HEK293 (cell line): ENCODE data around the gene DHFR.

Source experiments
- CTCF ChIA-PET: fragments of 350-600 bp; formaldehyde crosslinking; extraction: SDS; loops from one replicate; lab custom pipeline; 2021; ENCODE audit warnings: antibody characterized with exemption; lab: Yijun Ruan, JAX
- POLR2A ChIA-PET: fragments of 300-600 bp; formaldehyde crosslinking; extraction: SDS; loops from one replicate; lab custom pipeline; 2020; ENCODE audit warnings: antibody characterized with exemption, inconsistent platforms; lab: Yijun Ruan, JAX
- H3K27ac ChIP-seq: fragments of 200-500 bp; sonication (Bioruptor generic); 2 replicates; pipeline ENCODE4 v1.5.1; 2014; ENCODE audit warnings: low read depth, low read length, control low read depth, inconsistent platforms; ENCODE audit errors: extremely low read depth
- H3K36me3 ChIP-seq, 2 experiments: fragments of 200-500 bp in 1 of 2; sonication (Bioruptor generic) in 1 of 2; 1 replicate in 1 of 2; 2 replicates in 1 of 2; pipeline ENCODE4 v1.5.1; 2014 to 2017; ENCODE audit warnings: inconsistent platforms in 2 of 2, low read length in 2 of 2; ENCODE audit not compliant: control insufficient read depth in 2 of 2, insufficient read depth in 1 of 2
- H3K4me1 ChIP-seq: fragments of 200-500 bp; sonication (Bioruptor generic); 2 replicates; pipeline ENCODE4 v1.5.1; 2014; ENCODE audit warnings: mild to moderate bottlenecking, low read length, inconsistent platforms; ENCODE audit not compliant: control insufficient read depth, insufficient read depth
- H3K4me3 ChIP-seq: 2 replicates; pipeline ENCODE4 v1.5.1; 2011; ENCODE audit warnings: low read depth, mild to moderate bottlenecking, control low read depth, low read length, moderate library complexity
- H3K9me3 ChIP-seq: fragments of 200-500 bp; sonication (Bioruptor generic); 2 replicates; pipeline ENCODE4 v1.5.1; 2014; ENCODE audit warnings: low read depth, low read length, inconsistent platforms; ENCODE audit not compliant: control insufficient read depth, insufficient read depth
- GLI2 ChIP-seq: fragments of 450-650 bp; formaldehyde crosslinking; IDR thresholded peaks from 2 replicates; pipeline ENCODE4; 2017; ENCODE audit warnings: missing biosample characterization, missing genetic modification characterization, low read depth, borderline replicate concordance
- KLF16 ChIP-seq: fragments of 450-650 bp; formaldehyde crosslinking; IDR thresholded peaks from 2 replicates; pipeline ENCODE4 v1.5.1; 2017; ENCODE audit warnings: missing biosample characterization, missing genetic modification characterization
- PRDM6 ChIP-seq: fragments of 450-650 bp; formaldehyde crosslinking; IDR thresholded peaks from 2 replicates; pipeline ENCODE4 v1.5.1; 2017; ENCODE audit warnings: missing biosample characterization, missing genetic modification characterization
- REPIN1 ChIP-seq: fragments of 450-650 bp; formaldehyde crosslinking; IDR thresholded peaks from 2 replicates; pipeline ENCODE4 v1.5.1; 2017; ENCODE audit warnings: missing biosample characterization, missing genetic modification characterization, low read depth
- ZBTB1 ChIP-seq: fragments of 450-650 bp; formaldehyde crosslinking; IDR thresholded peaks from 2 replicates; pipeline ENCODE4 v1.5.1; 2016; ENCODE audit warnings: missing biosample characterization, missing genetic modification characterization
- ZBTB17 ChIP-seq: fragments of 450-650 bp; formaldehyde crosslinking; IDR thresholded peaks from 2 replicates; pipeline ENCODE4 v1.5.1; 2016; ENCODE audit warnings: missing biosample characterization, missing genetic modification characterization
- ZBTB48 ChIP-seq: fragments of 450-650 bp; formaldehyde crosslinking; IDR thresholded peaks from 2 replicates; pipeline ENCODE4 v1.5.1; 2016; ENCODE audit warnings: missing biosample characterization, missing genetic modification characterization
- ZBTB6 ChIP-seq: fragments of 450-650 bp; formaldehyde crosslinking; IDR thresholded peaks from 2 replicates; pipeline ENCODE4 v1.5.1; 2017; ENCODE audit warnings: missing biosample characterization, missing genetic modification characterization
- ZFP37 ChIP-seq: fragments of 450-650 bp; formaldehyde crosslinking; IDR thresholded peaks from 2 replicates; pipeline ENCODE4 v1.5.1; 2016; ENCODE audit warnings: missing biosample characterization, missing genetic modification characterization
- ZFP69B ChIP-seq: fragments of 450-650 bp; formaldehyde crosslinking; IDR thresholded peaks from 2 replicates; pipeline ENCODE4 v1.5.1; 2016; ENCODE audit warnings: missing biosample characterization, missing genetic modification characterization
- ZNF2 ChIP-seq: fragments of 450-650 bp; formaldehyde crosslinking; IDR thresholded peaks from 2 replicates; pipeline ENCODE4 v1.5.1; 2016; ENCODE audit warnings: missing biosample characterization, missing genetic modification characterization
- ZNF221 ChIP-seq: fragments of 450-650 bp; formaldehyde crosslinking; IDR thresholded peaks from 2 replicates; pipeline ENCODE4 v1.5.1; 2017; ENCODE audit warnings: missing biosample characterization, missing genetic modification characterization, borderline replicate concordance
- ZNF341 ChIP-seq: fragments of 450-650 bp; formaldehyde crosslinking; IDR thresholded peaks from 2 replicates; pipeline ENCODE4; 2016; ENCODE audit warnings: low read depth, missing biosample characterization, missing genetic modification characterization
- ZNF37A ChIP-seq: fragments of 450-650 bp; IDR thresholded peaks from 2 replicates; pipeline ENCODE4 v1.5.1; 2018; ENCODE audit warnings: missing biosample characterization, missing genetic modification characterization
- ZNF449 ChIP-seq: fragments of 450-650 bp; formaldehyde crosslinking; IDR thresholded peaks from 2 replicates; pipeline ENCODE4 v1.5.1; 2017; ENCODE audit warnings: missing biosample characterization, mild to moderate bottlenecking, missing genetic modification characterization, moderate library complexity
- ZNF514 ChIP-seq: fragments of 450-650 bp; formaldehyde crosslinking; IDR thresholded peaks from 2 replicates; pipeline ENCODE4 v1.5.1; 2016; ENCODE audit warnings: missing biosample characterization, missing genetic modification characterization
- ZNF529 ChIP-seq: fragments of 450-650 bp; formaldehyde crosslinking; IDR thresholded peaks from 2 replicates; pipeline ENCODE4 v1.5.1; 2017; ENCODE audit warnings: missing genetic modification characterization, missing biosample characterization; ENCODE audit not compliant: insufficient replicate concordance
- ZNF560 ChIP-seq: fragments of 450-650 bp; formaldehyde crosslinking; IDR thresholded peaks from 2 replicates; pipeline ENCODE4 v1.5.1; 2017; ENCODE audit warnings: missing biosample characterization, missing genetic modification characterization, borderline replicate concordance
- ZNF596 ChIP-seq: fragments of 450-650 bp; IDR thresholded peaks from 2 replicates; pipeline ENCODE4 v1.5.0; 2018; ENCODE audit warnings: missing biosample characterization, mild to moderate bottlenecking, missing genetic modification characterization, moderate library complexity
- ZNF645 ChIP-seq: fragments of 450-650 bp; formaldehyde crosslinking; IDR thresholded peaks from 2 replicates; pipeline ENCODE4; 2016; ENCODE audit warnings: missing biosample characterization, missing genetic modification characterization
- ZNF692 ChIP-seq: fragments of 450-650 bp; formaldehyde crosslinking; IDR thresholded peaks from 2 replicates; pipeline ENCODE4 v1.5.1; 2016; ENCODE audit warnings: missing biosample characterization, missing genetic modification characterization
- ZNF704 ChIP-seq: fragments of 450-650 bp; formaldehyde crosslinking; IDR thresholded peaks from 2 replicates; pipeline ENCODE4 v1.5.1; 2016; ENCODE audit warnings: missing biosample characterization, missing genetic modification characterization
- ZNF777 ChIP-seq: fragments of 450-650 bp; formaldehyde crosslinking; IDR thresholded peaks from 2 replicates; pipeline ENCODE4 v1.5.1; 2017; ENCODE audit warnings: missing biosample characterization, missing genetic modification characterization, borderline replicate concordance
- ZNF830 ChIP-seq: fragments of 450-650 bp; IDR thresholded peaks from 2 replicates; pipeline ENCODE4 v1.5.0; 2018; ENCODE audit warnings: missing biosample characterization, missing genetic modification characterization, low read depth, mild to moderate bottlenecking, moderate library complexity
- TF ChIP-seq, protein P1 (sequence below): fragments of 450-650 bp; formaldehyde crosslinking; IDR thresholded peaks from 2 replicates; pipeline ENCODE4 v1.5.1; 2017; ENCODE audit warnings: missing biosample characterization, missing genetic modification characterization

Gene DHFR

GRCh38 chr5:80654054-80654390 is 761 bp downstream of the DHFR start:
- POLR2A ChIA-PET, result interaction anchor here (1.0 to 2.4 kb wide), 4 partner anchors 9 to 246 kb away, joined by 3 to 14 read pairs (median 6); partner anchors contain the start of genes FAM151B and ZFYVE16
- Histone ChIP-seq H3K9me3 (no peaks in the 10 kb centered on the region), H3K4me1 (peaks cover 6% of the 10 kb centered on the region; the same call in 1 of the 2 replicates), H3K27ac (peak overlapping the region; percentile 97), H3K4me3 (peak overlapping the region; percentile 98), H3K36me3 (peaks cover 24 to 28% of the 10 kb centered on the region in 2 experiments)
- TF ChIP-seq ZBTB48 (tag by site-specific recombination) (0 out of 2 replicates have a peak, but pooled peaks have one; percentile 30), ZFP69B (0 out of 2 replicates have a peak, but pooled peaks have one; percentile 17), ZNF221 (tag by site-specific recombination) (no peak), ZFP37 (tag by site-specific recombination) (peak; percentile 78), ZNF692 (tag by site-specific recombination) (peak; percentile 13; the same call in 1 of the 2 replicates), ZNF704 (tag by site-specific recombination) (no peak), ZBTB6 (tag by site-specific recombination) (no peak)
- CTCF ChIA-PET, result interaction anchor here (0.6 to 1.6 kb wide), 2 partner anchors 173 to 300 kb away, joined by 3 read pairs; no protein-coding TSS in a partner anchor

DNA sequence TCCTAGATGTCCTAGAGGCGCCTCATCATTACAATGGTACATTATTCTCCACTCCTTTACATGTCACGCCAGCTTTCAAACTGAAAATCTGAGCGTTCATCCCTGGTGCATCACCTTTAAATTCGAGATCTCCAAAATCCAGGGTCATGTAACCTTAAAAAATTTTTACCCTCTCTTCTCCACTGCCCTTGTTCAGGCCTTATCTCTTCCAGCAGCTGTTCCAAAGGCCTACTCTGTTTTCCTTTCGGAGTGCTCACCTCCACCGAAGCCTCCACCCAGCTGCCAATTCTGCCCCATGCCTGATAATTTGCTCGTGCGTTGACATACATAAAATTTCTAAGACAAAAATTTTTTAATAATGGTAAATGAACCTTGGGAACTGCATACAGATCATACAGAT is 1.3 kb downstream of the DHFR start:
- CTCF ChIA-PET, result interaction anchor here (0.6 to 1.6 kb wide), 2 partner anchors 172 to 1515 kb away, joined by 3 to 6 read pairs; no protein-coding TSS in a partner anchor
- H3K36me3 ChIP-seq, result peaks cover 19 to 23% of the 10 kb centered on the region in 2 experiments
- H3K9me3 ChIP-seq, result no peaks in the 10 kb centered on the region
- peak overlapping the region; percentile 98 for H3K4me3 ChIP-seq
- H3K27ac ChIP-seq, result peak overlapping the region; percentile 97; the same call in 1 of the 2 replicates
- POLR2A ChIA-PET, result interaction anchor here (1.0 to 2.4 kb wide), 4 partner anchors 9 to 246 kb away, joined by 3 to 14 read pairs (median 6); partner anchors contain the start of genes FAM151B and ZFYVE16
- H3K4me1 ChIP-seq, result peaks cover 6% of the 10 kb centered on the region; the same call in 1 of the 2 replicates
- TF ChIP-seq ZNF514 (tag by site-specific recombination), result no peak
- TF ChIP-seq, protein P1, sequence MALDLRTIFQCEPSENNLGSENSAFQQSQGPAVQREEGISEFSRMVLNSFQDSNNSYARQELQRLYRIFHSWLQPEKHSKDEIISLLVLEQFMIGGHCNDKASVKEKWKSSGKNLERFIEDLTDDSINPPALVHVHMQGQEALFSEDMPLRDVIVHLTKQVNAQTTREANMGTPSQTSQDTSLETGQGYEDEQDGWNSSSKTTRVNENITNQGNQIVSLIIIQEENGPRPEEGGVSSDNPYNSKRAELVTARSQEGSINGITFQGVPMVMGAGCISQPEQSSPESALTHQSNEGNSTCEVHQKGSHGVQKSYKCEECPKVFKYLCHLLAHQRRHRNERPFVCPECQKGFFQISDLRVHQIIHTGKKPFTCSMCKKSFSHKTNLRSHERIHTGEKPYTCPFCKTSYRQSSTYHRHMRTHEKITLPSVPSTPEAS (tag by site-specific recombination), result no peak
- TF ChIP-seq ZBTB17, result no peak
- no peak for TF ChIP-seq REPIN1 (tag by site-specific recombination)
- no peak for TF ChIP-seq ZNF2
- TF ChIP-seq GLI2, result no peak
- TF ChIP-seq KLF16, result no peak
- no peak for TF ChIP-seq ZNF560 (tag by site-specific recombination)
- no peak for TF ChIP-seq ZNF529 (tag by site-specific recombination)
- TF ChIP-seq ZNF645 (tag by site-specific recombination), result no peak
- TF ChIP-seq PRDM6 (tag by site-specific recombination), result no peak
- TF ChIP-seq ZNF596 (tag by site-specific recombination), result no peak
- no peak for TF ChIP-seq ZNF341 (tag by site-specific recombination)
- TF ChIP-seq ZNF37A (tag by site-specific recombination), result no peak
- no peak for TF ChIP-seq ZNF449
- no peak for TF ChIP-seq ZNF830 (tag by site-specific recombination)
- no peak for TF ChIP-seq ZBTB1
- TF ChIP-seq ZNF777, result no peak
